ENCODE data around the gene RAB3IL1. TPM values are rescaled to one million over a fixed set of nuclear protein-coding genes. Genes with fewer than 3 reads are reported as not detected.

The RAB3IL1 gene
- total and polyA plus RNA-seq, 2 of the 13 experiments (the other 11 are each of a cell fraction or from before 2014, with no cell fraction given) = 1.2 to 2.0 TPM

DNA sequence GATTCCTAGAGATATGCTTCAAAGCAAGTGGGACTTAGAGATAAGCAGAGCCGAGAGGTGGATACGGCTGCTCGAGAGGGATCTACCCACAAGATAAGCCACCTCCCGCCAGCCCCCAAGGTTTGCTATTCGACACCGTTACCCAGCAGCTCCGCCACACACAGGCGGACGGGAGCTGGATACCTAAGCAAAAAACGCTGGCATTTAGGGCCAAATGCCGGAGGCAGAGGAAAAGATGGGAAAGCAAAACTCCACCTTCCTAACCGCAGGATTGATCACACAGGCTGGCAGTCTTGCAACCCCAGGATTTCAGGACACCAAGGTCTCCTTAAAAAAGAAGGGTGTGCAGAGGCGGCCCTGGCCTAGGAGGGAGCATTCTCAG is 49.4 kb upstream of the RAB3IL1 start (continued):
- TF ChIP-seq KAT2B (IDR thresholded peaks at IDR 0.05; ENCODE audit: borderline replicate concordance, low read depth, low read length) (no peak), HMG20B (CRISPR knock-in tag; conservative IDR thresholded peaks at IDR 0.05) (no peak), TCF7 (IDR thresholded peaks at IDR 0.05; ENCODE audit: low read depth) (no peak), ADNP (CRISPR knock-in tag; IDR thresholded peaks at IDR 0.05) (no peak), SRSF1 (optimal IDR thresholded peaks at IDR 0.05; ENCODE audit: low read depth, low read length) (no peak), HCFC1 (IDR thresholded peaks at IDR 0.05; ENCODE audit: low read depth, low read length) (no peak), PITX1 (CRISPR knock-in tag; IDR thresholded peaks at IDR 0.05) (no peak), ZNF816 (CRISPR knock-in tag; IDR thresholded peaks at IDR 0.05; ENCODE audit: borderline replicate concordance) (0 out of 2 replicates have a peak, but pooled peaks have one; percentile 15), ZNF34 (CRISPR knock-in tag; IDR thresholded peaks at IDR 0.05; ENCODE audit: borderline replicate concordance) (no peak), ZNF569 (CRISPR knock-in tag; IDR thresholded peaks at IDR 0.05; ENCODE audit: borderline replicate concordance) (no peak)
- TF ChIP-seq, protein P1, sequence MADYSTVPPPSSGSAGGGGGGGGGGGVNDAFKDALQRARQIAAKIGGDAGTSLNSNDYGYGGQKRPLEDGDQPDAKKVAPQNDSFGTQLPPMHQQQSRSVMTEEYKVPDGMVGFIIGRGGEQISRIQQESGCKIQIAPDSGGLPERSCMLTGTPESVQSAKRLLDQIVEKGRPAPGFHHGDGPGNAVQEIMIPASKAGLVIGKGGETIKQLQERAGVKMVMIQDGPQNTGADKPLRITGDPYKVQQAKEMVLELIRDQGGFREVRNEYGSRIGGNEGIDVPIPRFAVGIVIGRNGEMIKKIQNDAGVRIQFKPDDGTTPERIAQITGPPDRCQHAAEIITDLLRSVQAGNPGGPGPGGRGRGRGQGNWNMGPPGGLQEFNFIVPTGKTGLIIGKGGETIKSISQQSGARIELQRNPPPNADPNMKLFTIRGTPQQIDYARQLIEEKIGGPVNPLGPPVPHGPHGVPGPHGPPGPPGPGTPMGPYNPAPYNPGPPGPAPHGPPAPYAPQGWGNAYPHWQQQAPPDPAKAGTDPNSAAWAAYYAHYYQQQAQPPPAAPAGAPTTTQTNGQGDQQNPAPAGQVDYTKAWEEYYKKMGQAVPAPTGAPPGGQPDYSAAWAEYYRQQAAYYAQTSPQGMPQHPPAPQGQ (CRISPR knock-in tag; IDR thresholded peaks at IDR 0.05; ENCODE audit: borderline replicate concordance) = no peak
- TF ChIP-seq, protein P2, sequence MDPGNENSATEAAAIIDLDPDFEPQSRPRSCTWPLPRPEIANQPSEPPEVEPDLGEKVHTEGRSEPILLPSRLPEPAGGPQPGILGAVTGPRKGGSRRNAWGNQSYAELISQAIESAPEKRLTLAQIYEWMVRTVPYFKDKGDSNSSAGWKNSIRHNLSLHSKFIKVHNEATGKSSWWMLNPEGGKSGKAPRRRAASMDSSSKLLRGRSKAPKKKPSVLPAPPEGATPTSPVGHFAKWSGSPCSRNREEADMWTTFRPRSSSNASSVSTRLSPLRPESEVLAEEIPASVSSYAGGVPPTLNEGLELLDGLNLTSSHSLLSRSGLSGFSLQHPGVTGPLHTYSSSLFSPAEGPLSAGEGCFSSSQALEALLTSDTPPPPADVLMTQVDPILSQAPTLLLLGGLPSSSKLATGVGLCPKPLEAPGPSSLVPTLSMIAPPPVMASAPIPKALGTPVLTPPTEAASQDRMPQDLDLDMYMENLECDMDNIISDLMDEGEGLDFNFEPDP (CRISPR knock-in tag; conservative IDR thresholded peaks at IDR 0.05) = no peak
- TF ChIP-seq, protein P3, sequence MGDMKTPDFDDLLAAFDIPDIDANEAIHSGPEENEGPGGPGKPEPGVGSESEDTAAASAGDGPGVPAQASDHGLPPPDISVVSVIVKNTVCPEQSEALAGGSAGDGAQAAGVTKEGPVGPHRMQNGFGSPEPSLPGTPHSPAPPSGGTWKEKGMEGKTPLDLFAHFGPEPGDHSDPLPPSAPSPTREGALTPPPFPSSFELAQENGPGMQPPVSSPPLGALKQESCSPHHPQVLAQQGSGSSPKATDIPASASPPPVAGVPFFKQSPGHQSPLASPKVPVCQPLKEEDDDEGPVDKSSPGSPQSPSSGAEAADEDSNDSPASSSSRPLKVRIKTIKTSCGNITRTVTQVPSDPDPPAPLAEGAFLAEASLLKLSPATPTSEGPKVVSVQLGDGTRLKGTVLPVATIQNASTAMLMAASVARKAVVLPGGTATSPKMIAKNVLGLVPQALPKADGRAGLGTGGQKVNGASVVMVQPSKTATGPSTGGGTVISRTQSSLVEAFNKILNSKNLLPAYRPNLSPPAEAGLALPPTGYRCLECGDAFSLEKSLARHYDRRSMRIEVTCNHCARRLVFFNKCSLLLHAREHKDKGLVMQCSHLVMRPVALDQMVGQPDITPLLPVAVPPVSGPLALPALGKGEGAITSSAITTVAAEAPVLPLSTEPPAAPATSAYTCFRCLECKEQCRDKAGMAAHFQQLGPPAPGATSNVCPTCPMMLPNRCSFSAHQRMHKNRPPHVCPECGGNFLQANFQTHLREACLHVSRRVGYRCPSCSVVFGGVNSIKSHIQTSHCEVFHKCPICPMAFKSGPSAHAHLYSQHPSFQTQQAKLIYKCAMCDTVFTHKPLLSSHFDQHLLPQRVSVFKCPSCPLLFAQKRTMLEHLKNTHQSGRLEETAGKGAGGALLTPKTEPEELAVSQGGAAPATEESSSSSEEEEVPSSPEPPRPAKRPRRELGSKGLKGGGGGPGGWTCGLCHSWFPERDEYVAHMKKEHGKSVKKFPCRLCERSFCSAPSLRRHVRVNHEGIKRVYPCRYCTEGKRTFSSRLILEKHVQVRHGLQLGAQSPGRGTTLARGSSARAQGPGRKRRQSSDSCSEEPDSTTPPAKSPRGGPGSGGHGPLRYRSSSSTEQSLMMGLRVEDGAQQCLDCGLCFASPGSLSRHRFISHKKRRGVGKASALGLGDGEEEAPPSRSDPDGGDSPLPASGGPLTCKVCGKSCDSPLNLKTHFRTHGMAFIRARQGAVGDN (CRISPR knock-in tag; IDR thresholded peaks at IDR 0.05) = no peak
- TF ChIP-seq, protein P4, sequence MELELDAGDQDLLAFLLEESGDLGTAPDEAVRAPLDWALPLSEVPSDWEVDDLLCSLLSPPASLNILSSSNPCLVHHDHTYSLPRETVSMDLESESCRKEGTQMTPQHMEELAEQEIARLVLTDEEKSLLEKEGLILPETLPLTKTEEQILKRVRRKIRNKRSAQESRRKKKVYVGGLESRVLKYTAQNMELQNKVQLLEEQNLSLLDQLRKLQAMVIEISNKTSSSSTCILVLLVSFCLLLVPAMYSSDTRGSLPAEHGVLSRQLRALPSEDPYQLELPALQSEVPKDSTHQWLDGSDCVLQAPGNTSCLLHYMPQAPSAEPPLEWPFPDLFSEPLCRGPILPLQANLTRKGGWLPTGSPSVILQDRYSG (CRISPR knock-in tag; IDR thresholded peaks at IDR 0.05) = no peak
- TF ChIP-seq, protein P5, sequence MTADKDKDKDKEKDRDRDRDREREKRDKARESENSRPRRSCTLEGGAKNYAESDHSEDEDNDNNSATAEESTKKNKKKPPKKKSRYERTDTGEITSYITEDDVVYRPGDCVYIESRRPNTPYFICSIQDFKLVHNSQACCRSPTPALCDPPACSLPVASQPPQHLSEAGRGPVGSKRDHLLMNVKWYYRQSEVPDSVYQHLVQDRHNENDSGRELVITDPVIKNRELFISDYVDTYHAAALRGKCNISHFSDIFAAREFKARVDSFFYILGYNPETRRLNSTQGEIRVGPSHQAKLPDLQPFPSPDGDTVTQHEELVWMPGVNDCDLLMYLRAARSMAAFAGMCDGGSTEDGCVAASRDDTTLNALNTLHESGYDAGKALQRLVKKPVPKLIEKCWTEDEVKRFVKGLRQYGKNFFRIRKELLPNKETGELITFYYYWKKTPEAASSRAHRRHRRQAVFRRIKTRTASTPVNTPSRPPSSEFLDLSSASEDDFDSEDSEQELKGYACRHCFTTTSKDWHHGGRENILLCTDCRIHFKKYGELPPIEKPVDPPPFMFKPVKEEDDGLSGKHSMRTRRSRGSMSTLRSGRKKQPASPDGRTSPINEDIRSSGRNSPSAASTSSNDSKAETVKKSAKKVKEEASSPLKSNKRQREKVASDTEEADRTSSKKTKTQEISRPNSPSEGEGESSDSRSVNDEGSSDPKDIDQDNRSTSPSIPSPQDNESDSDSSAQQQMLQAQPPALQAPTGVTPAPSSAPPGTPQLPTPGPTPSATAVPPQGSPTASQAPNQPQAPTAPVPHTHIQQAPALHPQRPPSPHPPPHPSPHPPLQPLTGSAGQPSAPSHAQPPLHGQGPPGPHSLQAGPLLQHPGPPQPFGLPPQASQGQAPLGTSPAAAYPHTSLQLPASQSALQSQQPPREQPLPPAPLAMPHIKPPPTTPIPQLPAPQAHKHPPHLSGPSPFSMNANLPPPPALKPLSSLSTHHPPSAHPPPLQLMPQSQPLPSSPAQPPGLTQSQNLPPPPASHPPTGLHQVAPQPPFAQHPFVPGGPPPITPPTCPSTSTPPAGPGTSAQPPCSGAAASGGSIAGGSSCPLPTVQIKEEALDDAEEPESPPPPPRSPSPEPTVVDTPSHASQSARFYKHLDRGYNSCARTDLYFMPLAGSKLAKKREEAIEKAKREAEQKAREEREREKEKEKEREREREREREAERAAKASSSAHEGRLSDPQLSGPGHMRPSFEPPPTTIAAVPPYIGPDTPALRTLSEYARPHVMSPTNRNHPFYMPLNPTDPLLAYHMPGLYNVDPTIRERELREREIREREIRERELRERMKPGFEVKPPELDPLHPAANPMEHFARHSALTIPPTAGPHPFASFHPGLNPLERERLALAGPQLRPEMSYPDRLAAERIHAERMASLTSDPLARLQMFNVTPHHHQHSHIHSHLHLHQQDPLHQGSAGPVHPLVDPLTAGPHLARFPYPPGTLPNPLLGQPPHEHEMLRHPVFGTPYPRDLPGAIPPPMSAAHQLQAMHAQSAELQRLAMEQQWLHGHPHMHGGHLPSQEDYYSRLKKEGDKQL (CRISPR knock-in tag; IDR thresholded peaks at IDR 0.05; ENCODE audit: low read depth) = no peak
